Measurements from ENCODE around the gene AUTS2.

GRCh38 chr7:70434821-70435220, 836.5 kb downstream of the AUTS2 start:
- TF ChIP-seq EZH2 (IDR thresholded peaks at IDR 0.05; ENCODE audit: insufficient read depth, poor library complexity, severe bottlenecking): no peak
- TF ChIP-seq EZH2phosphoT487 (IDR thresholded peaks at IDR 0.05; ENCODE audit: insufficient read depth, low read depth): no peak

All from GM23248 (cell line).